Epithelial cell of prostate (primary cell): Measurements from ENCODE around the gene FOXS1.
"Not testable (repeated sequence)": the region's sequence is repeated elsewhere in the genome, so short reads cannot be mapped to it uniquely, and the experiment has no call there.

ENCODE experiments used
- DNase-seq: peaks from one replicate; pipeline ENCODE4 v3.0.0-alpha.2; 2011; ENCODE audit warnings: low read depth, low spot score
- H3K27ac ChIP-seq: fragments of 450-650 bp; 2 replicates; pipeline ENCODE4 v1.5.1; 2017; ENCODE audit warnings: mild to moderate bottlenecking

Gene FOXS1

DNA sequence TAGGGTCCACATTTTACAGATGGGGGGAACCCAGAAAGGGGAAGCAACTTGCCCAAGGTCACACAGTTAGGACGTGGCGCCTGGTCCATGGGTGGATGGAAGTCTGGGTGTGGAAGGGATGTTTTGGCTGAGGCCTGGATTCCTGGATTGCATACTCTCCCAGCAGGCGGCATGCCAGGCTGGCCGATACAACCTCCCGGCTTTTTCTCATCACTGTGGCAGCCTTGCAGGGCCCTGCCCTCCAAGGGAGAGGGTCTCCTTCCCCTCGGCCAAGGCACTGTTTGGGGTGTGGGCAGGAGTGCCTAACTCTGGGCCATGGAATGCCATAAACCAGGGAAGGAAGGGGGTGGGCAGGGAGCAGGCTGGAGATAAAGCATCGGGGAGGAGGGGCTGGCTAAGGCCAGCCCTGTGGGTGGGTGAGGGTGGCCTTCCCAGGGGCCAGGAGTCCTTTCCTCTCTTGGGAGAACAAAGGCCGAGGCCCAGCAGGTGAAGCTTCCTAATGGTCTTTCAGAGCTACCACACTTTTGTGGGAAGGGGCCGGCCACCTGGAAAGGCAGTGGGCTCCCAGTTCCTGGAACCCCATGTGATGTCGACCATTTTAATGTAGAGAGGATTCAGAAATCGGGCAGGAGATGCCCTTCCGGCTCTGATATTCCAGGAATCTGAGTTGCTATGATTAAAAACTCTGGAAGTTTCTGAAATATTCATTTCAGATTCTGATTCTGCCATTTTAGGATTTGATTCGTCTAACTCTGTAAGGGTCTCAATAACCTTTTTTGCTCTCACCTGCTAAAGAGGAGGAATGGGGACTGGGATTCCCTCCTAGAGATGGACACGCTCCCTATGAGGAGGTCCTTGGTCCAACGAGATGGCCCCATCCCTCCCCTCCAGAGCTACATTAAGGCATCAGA is 4.2 kb downstream of the FOXS1 start:
- no peak for DNase-seq
- H3K27ac ChIP-seq = no peak overlapping the region

DNA sequence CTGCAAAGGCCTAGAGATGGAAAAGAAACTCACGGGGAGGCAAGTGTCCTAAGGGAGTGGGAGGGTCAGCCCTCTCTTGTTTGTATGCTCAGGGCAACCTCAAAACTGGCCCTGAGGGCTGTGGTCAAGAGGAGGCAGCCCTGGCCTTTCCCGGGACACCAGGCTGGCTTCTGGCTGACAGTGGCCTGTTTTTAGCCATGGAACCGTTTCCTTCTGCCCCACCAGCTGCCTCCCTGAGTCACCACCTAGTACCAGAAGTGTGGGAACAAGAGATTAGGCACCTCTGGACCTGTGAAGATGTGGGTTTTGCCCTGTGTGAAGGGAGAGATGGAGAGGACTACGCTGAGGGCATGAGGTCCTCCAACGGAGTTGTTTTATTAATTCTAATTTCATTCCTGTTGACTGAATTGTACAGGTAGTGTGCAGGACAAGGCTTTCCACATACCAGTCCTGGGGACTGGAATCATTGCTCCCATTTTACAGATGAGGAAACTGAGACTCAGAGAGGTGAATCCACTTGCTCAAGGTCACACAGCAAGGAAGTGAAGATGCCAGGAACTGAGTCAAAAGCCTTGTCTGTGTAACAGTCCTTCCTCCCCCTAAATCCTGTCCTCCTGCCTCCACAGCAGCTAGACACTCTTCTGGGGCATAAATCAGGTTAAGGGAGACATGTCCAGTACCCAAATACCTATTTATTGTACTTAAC is 5.5 kb downstream of the FOXS1 start:
- no peak for DNase-seq
- H3K27ac ChIP-seq = no peak overlapping the region

DNA sequence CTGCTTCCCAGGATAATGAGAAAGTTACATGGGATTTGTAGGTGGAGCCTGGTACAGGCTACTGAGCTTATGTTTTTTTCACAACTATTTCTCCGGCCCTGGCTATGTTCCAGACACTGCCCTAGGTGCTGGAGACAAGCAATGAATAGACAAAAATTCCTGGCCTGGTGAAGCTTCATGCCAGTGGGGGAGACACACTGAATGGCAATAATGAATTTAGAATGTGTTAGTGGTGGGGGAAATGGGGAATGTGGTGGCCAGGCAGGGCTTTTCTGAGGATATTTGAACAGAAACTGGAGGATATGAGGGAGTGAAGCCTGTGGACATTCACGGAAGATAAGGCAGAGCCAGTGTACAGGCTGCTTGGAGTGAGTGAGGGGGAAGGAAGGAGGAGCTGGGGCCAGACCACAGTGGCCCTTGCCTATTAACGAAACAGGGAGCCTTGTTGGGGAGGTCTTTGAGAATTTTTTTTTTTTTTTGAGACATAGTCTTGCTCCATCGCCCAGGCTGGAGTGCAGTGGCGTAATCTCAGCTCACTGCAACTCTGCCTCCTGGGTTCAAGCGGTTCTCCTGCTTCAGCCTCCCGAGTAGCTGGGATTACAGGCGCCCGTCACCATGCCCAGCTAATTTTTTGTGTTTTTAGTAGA is 6.6 kb downstream of the FOXS1 start:
- no peak overlapping the region for H3K27ac ChIP-seq
- no peak for DNase-seq

DNA sequence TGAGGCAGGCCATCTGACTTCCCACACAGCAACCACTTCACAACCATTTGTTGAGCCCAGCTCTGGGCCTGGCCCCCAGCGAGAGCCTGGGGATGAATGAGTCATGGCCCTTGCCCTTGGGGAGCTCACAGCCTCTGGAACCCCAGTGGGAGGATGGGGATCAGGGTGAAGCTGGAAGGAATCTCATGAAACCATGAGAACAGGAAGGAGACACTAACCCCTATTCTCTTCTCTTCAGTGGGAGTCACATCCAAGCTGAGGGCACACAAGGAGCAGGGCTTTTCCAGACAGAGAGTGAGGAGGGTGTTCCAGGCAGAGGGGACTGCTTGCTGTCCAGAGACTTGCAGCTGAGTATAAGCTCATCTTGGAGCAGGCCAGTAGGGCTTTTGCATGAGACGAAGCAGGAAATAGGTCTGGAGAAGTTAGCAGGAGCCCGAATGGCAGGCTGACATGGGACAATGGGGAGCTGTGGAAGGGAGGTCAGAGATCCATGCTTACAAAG is 7.5 kb downstream of the FOXS1 start:
- H3K27ac ChIP-seq = no peak overlapping the region
- no peak for DNase-seq

DNA sequence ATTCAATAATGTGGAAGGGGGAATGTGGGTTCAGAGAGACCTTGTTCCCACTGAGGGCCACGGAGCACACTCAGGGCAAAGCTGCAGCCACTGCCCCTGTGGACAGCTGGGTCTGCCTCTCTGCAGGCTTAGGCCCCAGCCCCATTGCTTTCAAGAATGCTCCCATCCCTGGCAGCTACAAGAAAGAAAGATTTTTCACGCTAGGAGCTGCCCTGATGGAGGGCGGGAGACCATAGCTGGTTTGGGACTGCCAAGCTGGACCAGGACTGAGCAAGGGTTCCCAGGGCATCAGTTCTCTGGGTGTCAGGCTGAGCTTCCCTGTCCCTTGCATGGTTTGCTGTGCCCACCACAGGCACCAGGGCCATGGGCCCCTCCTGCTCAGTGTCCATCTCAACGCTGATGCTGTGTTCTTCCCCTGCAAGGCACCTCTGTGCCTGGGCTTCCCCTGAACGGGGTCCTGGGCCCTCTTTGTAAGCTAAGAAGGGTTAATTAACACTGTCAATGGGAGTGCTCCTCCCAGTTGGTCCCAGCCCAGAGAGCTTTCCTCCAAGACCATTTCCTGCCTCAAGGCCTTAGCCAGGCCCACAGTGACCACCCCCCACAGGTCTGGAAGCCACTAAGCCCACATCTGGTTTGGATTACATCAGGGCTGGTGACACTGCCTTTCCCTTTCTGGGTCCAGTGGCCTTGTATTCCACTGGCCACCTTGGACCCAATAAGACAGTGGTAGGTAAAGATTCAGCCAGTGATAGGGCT is 8.4 kb downstream of the FOXS1 start:
- no peak overlapping the region for H3K27ac ChIP-seq
- no peak for DNase-seq

DNA sequence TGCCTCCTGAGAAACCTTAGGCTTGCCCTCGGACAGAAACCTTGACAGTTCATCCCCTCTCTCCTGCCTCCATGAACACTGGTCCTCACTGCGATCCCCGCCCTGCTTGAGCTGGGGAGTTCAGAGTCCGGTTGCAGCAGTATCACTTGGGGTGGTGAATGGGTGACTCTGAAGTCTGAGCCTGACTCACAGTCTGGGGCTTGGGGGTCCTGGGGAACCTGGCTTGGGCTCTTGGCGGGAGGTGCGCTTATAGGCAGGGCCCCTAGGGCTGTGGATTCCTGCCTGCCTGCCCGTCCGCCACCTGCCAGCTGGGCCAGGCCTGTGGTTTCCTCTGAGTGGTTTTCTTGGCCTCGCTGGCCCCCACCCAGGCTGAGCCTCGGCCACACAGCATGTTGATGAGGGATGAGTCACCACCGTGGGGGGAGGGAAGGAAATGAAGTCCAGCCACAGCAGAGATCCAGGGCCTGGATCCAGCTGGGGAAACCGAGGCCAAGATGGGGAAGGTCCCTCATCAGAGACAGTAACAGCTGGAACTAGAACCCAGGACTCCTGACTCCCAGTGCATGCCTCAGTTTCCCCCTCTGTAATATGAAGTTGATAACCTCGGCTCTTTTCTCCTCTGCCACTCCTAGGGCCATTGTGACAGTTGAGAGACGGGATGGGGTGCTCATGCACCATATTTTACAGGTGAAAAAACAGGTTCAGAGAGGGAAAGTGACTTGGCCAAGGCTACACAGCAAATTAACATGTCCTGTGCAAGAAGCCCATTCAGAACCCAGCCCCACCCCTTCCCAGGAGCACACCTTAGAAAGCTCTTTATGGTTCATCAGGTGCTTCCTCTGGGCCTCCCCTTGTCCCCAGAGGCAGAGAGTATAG is 9.2 kb downstream of the FOXS1 start:
- H3K27ac ChIP-seq = no peak overlapping the region
- peak; percentile 27 for DNase-seq

DNA sequence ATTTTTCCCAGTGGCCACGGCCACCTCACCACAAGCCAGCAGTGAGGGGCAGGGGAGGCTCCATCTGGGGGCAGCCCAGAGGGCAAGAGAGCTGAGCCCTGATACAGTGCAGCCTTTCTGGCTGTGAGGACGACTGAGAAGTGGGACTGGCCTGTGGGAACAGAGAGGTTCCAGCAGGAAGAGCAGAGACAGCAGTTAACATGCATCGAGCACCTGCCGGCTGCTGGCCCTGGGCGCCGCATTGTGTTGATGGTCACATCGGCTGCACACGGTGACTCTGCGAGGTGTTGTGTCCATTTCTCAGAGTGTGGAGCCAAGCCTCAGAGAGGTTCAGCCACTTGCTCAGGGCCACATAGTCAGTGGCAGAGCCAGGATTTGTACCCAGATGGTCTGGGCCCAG is 9.8 kb downstream of the FOXS1 start:
- no peak for DNase-seq
- H3K27ac ChIP-seq = no peak overlapping the region

DNA sequence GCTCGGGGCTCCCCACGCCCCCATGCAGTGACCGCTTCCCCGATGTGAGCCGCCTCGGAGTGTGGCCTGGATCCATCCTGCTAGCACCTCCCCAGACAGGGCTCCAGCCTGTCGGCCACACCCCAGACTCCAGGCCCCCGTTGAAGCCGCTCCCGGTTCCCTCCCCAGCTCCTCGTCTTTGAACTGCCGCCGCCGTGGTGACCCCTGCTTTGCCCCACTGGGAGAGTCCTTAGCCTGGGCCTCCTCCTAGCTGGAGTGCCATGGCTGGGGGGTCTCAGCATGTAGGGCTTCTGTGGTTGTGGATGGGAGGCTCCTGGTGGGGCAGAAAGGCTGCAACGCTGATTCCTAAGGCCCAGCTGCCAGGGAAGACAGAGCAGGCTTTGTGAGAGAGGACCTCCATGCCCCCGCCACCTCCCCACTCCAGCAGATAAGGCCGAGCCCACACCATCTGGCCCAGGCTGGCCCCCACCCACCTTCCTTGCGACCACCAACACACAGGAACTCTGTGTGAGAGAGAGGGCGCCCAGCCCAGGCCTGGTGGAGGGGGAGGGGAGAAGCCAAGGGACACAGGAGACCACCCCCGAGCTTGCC is 11.4 kb downstream of the FOXS1 start:
- H3K27ac ChIP-seq = no peak overlapping the region
- no peak for DNase-seq

DNA sequence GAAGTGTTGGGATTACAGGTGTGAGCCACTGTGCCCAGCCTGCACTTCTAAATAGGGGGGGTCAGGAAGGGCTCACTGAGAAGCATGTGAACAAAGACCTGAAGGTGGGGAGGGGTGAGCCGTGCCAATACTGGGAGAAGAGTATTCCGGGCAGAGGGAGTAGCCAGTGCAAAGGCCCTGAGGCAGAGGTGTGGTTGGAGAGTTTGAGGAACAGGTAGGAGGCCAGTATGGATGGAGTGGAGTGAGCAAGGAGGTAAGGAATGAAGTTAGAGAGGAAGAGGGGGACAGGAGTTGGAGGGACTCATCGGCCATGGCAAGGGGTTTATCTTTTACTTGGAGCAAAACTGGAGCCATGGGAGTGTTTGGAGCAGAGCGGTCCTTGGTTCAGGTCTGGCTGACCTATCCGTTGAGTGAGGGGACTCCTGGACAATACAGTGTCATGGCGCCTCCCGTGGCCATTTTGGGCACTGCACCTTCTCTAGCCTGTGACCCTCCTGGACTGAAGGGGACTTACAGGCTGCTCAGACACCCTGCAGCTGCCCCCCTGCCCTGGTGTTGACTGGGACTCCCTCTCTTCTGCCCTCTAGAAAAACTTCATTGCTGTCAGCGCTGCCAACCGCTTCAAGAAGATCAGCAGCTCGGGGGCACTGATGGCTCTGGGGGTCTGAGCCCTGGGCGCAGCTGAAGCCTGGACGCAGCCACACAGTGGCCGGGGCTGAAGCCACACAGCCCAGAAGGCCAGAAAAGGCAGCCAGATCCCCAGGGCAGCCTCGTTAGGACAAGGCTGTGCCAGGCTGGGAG is 12.1 kb downstream of the FOXS1 start:
- no peak for DNase-seq
- no peak overlapping the region for H3K27ac ChIP-seq

DNA sequence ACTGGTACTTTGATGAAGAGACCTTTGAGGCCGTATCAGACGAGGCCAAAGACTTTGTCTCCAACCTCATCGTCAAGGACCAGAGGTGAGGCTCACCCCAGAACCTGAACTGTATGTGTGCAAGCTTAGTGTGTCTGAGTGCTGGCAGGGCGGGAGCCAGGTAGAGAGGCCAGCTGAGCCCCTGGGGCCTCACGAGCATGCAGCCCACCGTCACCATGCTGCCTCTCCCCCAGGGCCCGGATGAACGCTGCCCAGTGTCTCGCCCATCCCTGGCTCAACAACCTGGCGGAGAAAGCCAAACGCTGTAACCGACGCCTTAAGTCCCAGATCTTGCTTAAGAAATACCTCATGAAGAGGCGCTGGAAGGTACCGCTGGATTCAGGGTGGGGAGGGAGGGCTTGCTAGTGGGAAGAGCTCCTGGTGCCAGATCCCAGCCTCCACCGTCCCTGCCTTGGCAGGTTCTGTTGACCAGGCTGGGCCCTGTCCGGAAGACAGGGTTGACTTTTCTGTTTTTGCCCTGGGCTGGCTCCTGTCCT is 13.6 kb downstream of the FOXS1 start:
- no peak overlapping the region for H3K27ac ChIP-seq
- no peak for DNase-seq

DNA sequence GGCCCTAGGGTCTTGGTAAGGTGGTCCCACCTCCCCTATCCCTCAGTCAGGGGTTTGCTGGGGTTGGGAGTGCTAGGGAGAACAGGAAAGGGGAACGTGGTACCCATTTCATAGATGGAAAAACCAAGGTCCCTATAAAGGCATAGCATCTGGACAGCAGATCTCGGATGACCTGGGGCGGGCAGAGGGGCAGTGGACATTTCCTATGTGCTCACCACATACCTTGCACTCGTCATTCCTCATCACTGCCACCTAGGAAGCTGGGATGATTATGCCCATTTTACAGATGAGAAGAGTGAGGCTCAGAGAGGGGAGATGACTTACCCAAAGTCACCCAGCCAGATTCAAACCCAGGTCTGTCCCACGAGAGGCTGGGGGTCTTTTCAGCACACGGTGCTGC is 14.2 kb downstream of the FOXS1 start:
- DNase-seq = no peak
- no peak overlapping the region for H3K27ac ChIP-seq

DNA sequence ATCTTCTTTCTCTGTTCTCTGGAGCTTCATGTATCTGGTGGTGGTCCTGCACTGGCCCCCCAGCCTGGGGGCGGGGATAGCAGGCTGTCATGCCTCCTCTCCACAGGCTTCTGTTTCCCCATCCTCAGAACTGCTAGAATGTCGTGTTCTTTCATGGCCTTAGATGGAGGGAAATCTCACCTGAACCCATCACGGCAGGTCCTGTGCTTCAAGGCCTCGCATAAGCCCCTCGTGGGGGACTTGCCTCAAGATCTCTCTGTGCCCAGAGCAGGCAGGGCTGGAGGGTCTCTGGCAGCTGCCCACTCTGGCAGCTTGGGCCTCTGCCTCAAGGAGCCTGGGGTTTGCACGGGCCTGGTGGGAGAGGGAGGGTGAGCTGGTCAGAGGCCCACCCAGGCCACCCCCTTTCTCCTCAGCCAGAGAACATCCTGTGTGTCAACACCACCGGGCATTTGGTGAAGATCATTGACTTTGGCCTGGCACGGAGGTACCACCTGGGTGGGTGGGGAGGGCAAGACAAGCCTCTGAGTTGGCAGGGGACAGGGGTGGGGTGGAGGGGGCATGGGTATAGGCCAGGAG is 14.9 kb downstream of the FOXS1 start:
- DNase-seq = no peak
- no peak overlapping the region for H3K27ac ChIP-seq

DNA sequence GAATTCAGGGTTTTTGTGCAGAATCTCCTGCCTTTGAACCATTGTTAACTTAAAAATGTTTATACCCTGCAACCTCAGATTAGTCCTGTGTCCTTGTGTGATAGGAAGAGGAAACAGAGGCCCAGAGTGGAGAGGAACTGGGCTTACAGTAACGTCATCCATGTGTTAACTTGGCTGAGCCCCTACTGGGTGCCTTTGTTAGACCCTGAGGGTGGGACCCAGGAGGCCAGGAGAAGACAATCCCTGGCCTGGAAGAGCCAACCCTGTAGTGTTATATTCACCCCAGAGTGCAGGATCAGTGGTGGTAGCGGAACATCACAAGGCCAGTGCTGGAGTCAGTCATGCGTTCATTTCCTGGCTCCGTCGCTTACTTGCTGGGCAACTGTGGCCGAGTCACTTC is 15.7 kb downstream of the FOXS1 start:
- no peak overlapping the region for H3K27ac ChIP-seq
- no peak for DNase-seq

DNA sequence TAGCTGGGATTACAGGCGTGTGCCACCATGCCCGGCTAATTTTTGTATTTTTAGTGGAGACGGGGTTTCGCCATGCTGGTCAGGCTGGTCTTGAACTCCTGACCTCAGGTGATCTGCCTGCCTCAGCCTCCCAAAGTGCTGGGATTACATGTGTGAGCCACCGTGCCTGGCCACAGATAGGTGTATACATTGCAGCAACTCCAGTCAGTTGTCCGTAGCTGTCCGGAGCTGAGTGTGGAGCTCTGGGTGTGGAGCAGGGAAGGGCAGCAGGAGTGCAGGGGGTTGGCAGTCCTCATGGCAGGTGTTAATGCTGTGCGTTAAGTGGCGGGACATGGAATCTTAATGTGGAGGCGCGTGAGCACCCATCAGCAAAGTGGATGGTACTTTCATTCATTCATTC is 17.4 kb downstream of the FOXS1 start:
- H3K27ac ChIP-seq, DNase-seq: not testable (repeated sequence)

DNA sequence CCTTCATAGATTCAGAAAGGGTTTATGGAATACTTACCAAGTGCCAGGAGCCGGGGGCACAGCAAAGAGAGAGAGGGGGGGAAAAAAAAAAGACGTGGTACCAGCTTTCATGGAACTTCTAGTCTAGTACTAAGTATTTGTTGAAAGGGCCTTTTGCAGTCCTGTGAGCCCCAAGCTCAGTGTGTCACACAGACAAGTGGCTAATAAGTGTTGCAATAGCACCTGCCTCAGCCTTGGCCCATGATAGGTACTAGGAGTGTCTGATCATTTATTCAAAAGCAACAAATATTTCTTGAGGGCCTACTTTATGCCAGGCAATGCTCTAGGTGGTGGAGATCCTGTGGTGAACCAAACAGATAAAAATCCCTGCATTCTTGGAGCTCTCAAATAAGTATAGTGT is 18.3 kb downstream of the FOXS1 start:
- DNase-seq = no peak
- H3K27ac ChIP-seq = no peak overlapping the region

DNA sequence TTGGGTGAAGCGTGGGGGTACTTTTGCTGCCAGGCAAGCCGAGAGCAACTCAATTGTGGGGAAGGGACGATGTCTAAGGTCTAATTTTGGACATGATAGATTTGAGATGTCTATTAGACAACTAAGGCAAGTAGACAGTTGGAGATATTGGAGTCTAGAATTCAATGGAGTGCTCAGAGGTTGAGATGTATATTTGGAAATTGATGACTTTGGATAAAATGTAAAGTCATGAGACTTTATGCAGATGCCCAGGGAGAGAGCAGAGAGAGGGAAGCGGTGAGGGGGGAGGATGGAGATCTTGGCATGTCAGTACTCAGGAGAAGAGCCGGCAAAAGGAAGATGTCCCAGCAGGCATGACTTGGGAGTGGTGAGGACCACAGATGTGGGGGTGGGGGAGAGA is 19.3 kb downstream of the FOXS1 start:
- H3K27ac ChIP-seq = no peak overlapping the region
- DNase-seq = no peak

DNA sequence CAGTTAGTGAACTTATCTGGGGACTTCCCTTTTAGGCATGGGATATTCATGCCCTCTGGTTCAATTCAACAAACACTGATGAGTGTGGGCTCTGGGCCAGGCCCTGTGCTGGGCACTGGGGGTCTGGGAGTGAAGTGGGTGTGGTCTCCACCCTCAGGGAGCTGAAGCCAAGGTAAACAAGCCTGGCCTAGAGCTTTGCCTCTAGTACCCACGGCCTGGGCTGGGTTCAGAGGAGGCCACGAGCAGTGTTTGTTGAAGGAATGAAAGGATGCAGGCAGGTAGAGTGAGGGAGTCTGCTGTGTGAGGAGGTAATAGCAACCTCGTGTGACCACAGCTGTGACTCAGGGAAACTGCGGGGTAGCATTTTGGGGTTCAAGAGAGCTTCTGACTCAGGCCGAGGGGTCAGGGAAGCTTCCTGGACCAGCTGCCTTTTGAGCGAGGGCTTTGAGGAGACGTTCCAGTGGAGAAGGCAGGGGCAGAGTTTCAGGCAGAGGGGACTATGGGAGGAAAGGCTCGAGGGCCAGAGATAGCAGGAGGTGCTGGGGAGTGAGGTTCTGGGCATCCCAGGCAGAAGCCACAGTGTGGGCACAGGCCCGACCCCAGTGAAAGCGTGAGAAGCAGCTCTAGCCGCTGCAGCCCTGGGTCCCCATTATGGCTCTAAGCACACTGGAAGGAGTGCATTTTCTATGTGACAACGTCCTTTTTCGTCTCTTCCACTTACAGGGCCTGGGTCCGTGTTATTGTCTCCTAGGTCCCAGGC is 20.7 kb downstream of the FOXS1 start:
- DNase-seq = no peak

More for the DNA sequence above, 20.7 kb downstream of the FOXS1 start:
- H3K27ac ChIP-seq = no peak overlapping the region
